ENCODE results near the gene FER.

DNA sequence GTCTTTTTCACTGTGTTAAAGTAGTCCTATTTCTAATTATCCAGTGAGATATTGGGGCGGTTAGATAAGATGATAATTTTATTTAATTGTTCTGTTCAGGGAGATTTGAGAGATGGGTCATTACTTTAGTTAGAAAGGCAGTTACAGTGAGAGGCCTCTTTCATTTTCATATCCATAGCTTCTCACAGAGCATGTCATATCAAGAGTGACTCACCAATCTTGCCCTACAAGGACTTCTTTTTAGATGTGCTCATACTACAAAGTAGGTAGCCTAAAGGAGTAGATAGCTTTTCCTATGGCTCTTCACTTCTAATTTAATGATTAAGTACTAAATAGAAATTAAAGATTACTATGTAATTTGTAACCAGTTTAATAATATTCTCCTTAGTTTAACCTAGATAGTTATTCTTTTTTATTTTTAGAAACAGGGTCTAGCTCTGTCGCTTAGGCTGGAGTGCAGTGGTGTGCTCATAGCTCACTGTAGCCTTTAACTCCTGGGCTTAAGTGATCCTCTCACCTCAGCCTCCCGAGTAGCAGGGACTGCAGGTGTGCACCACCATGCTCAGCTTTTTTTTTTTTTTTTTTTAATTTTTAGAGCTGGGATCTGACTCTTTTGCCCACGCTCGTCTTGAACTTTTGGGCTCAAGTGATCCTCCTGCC is 71.0 kb downstream of the FER start:
- TF ChIP-seq, protein P1, sequence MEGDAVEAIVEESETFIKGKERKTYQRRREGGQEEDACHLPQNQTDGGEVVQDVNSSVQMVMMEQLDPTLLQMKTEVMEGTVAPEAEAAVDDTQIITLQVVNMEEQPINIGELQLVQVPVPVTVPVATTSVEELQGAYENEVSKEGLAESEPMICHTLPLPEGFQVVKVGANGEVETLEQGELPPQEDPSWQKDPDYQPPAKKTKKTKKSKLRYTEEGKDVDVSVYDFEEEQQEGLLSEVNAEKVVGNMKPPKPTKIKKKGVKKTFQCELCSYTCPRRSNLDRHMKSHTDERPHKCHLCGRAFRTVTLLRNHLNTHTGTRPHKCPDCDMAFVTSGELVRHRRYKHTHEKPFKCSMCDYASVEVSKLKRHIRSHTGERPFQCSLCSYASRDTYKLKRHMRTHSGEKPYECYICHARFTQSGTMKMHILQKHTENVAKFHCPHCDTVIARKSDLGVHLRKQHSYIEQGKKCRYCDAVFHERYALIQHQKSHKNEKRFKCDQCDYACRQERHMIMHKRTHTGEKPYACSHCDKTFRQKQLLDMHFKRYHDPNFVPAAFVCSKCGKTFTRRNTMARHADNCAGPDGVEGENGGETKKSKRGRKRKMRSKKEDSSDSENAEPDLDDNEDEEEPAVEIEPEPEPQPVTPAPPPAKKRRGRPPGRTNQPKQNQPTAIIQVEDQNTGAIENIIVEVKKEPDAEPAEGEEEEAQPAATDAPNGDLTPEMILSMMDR (IDR thresholded peaks at IDR 0.05): no peak
- TF ChIP-seq POLR2A (IDR thresholded peaks at IDR 0.05): no peak
